HG03354 (cell line): Measurements from ENCODE around the gene SDE2.
A peak's percentile ranks its signal among the peaks of the same experiment; 100 is the strongest.
"Not testable (repeated sequence)": the region's sequence is repeated elsewhere in the genome, so short reads cannot be mapped to it uniquely, and the experiment has no call there.

Experiments used
- ATAC-seq: cut with Tn5 transposase; IDR thresholded peaks from one replicate; pipeline ENCODE4 v1.9.1; 2021; ENCODE audit warnings: mild to moderate bottlenecking; ENCODE audit not compliant: unreplicated experiment, poor library complexity, severe bottlenecking

SDE2 gene

GRCh38 chr1:225946803-225947202 is 52.3 kb downstream of the SDE2 start:
- no peak for ATAC-seq

DNA sequence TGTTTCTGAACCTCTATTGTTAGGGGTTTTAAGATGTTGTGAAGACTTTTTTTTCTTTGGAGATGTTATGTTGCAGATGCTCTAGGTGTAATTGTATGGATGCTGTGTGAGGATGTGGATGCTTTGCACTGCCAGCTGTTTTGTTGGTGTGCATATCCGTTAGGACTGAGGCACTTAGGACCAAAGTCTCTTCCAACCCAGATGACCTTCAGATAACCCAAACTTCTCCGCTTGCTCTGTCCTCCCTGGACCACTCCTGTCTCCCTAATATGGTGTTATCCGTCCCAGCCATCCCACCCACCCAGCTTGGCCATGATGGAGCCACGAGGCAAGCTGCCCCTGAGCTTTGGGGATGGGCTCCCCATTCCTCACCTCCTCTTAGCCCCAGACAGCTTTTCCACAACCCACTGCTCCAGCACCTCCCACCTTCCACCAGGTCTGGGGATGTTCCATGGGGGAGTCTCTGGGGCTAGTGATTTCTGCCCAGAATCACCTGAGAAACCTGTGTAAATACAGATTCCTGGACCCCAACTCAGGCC is 53.0 kb downstream of the SDE2 start:
- no peak for ATAC-seq

GRCh38 chr1:225945564-225945963 is 53.6 kb downstream of the SDE2 start:
- ATAC-seq, result no peak

DNA sequence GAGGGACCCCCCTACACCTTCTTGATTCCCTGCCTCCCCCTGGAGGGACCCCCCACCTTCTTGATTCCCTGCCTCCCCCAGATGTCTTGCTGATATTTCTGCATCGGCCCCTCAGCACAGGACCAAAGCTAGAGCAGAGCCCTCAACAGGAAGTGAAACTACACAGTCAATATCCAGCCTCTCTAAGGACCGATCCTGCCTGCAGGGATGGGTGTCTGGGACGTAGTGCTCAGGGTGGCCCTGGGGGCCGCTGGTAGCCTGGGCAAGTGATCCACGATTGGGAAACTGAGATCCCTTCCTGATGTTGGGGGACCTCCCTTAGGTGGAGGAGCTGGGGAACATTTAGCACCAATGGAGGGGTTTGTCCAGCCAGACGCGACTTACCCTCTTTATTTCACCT is 54.2 kb downstream of the SDE2 start:
- peak; percentile 73 for ATAC-seq

DNA sequence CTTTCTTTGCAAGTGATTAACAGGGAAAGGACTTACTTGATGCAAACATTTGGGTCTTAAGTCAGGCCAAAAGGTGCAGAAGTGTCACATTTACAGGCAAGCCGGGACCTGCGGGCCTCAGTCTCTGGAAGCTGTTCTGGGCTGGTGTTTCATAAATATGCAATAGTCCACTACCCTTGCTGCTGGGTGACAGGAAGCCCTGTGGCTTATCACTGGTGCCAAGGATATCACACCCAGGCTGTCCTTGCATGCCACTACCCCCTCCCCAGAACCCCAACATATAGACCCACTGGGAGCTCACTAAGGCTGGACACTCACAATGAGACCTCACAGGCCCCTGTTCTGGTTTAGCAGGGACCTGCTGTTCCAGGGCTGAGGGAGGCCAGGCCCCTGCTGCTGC is 54.8 kb downstream of the SDE2 start:
- no peak for ATAC-seq

GRCh38 chr1:225943582-225943981 is 55.6 kb downstream of the SDE2 start:
- no peak for ATAC-seq

GRCh38 chr1:225942574-225942973 is 56.6 kb downstream of the SDE2 start:
- peak; percentile 73 for ATAC-seq

GRCh38 chr1:225941942-225942222 is 57.3 kb downstream of the SDE2 start:
- ATAC-seq, result no peak

DNA sequence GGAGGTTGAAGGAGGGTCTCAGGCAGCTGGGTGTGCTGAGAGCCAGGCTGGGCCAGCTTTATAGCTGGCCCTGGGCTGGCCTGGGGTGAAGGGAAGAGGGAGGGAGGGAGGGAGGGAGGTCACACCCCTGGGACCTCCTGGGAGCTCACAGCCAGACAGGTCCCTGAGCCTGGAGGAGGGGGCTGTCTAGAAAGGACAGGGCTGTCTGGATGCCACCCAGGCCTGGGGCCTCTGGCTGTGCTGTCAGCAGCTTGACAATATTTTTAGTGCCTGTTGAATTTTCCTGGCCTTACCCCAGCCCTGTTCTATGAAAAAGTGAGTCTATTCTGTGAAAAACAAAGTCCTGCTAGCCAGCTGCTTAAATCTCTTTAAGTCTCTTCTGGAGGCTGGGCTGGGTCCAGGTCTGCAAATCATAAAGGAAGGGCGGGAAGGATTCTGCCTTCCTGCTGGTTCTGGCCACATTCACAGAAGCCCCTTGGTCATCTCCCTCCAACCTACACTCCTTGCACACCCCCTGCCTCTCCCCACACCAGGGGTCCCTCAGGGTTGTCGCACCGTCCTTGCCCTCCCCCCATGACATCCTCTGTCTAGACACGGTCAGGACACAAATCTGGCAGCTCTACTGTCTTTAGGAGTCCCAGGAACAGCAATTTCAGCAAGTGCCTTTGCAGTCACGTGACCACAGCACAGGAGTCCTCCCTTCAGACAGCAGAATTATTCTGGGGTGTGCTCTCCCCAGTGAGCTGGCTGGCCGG is 57.8 kb downstream of the SDE2 start, which contains the start of gene LEFTY2:
LEFTY2 (minus strand) TSS at position 34 of the 755 bp plus-strand sequence. CDS start 80 bp downstream, outside the sequence.
- ATAC-seq, result no peak

GRCh38 chr1:225940385-225941151 is 58.6 kb downstream of the SDE2 start:
- ATAC-seq, result no peak

GRCh38 chr1:225939939-225940310 is 59.2 kb downstream of the SDE2 start:
- ATAC-seq, result not testable (repeated sequence)

DNA sequence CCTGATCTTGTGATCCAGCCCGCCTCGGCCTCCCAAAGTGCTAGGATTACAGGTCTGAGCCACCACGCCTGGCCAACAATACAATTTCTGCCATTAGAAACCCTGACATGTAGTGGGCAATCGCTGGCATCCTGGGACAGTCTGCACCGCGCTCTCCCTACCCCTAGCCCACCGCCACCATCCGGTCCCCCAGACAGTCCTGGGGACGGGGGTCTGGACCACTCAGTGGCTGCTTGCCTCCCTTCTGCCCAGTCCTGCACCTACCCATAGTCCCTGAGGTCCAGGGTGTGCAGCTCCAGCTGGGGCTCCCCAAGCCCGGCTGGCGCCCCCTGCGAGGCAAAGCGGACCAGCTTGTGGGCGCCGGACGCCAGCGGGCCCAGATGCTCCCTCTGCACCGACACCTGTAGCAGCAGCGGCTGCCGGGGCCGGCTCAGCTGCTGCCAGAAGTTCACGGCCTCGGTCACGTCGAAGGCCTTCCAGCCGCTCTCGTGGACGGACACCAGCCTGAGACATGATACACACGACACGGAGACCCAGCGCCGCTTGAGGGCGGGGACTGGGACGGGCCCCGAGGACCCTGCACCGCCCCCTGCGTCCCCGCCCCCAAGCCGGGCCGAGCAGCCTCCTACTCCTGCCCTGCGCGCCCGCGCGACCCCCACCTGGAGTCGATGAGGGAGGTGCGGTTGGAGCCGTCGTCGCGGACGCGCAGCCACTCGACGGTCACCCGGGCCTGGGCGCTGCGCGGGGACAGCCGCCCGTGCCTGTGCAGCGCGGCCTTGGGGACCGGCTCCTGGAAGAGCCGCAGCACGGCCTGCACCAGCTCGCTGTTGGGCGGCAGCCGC is 59.8 kb downstream of the SDE2 start:
- ATAC-seq, result not testable (repeated sequence)

DNA sequence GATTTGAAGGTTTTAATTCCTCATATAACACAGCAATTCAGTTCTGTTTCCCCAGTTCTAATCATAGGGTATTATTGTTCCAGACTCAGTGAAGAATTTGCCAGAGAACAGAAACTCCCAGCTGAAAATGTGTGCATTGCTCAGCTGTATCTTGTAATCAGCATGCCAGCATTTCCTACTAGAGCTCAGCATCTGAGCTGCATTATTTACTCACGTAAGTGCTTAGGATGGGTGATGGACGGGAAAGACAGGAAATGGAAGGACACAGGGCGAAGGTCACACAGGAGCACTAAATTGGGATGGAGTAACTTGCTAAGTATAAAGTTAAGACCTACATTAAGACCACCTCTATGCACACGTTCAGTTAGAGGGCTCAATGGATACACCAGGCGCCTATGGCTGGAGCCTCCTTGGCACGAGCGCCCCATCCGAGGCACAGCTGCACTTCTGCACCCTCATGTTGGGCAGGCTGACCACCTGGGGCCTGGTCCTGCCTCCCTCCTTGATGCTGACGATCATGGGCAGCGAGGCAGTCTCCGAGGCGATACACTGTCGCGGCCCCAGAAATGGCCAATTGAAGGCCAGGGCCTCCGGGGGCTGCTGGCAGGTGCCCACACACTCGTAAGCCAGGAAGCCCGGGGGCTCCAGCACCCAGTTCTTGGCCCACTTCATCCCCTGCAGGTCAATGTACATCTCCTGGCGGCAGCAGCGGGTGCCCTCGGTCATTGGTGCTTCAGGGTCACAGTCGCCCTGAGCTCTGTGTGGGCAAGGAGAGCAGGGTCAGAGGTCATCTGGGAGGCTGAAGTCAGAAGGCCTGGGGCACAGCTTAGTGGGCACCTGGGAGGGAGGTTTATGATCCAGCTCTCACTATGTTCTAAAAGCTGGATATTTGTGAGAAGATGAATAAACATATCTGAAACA is 61.8 kb downstream of the SDE2 start:
- ATAC-seq, result no peak

- no peak for ATAC-seq
These were observed 62.6 kb downstream of the SDE2 start for GRCh38 chr1:225936523-225936922.

DNA sequence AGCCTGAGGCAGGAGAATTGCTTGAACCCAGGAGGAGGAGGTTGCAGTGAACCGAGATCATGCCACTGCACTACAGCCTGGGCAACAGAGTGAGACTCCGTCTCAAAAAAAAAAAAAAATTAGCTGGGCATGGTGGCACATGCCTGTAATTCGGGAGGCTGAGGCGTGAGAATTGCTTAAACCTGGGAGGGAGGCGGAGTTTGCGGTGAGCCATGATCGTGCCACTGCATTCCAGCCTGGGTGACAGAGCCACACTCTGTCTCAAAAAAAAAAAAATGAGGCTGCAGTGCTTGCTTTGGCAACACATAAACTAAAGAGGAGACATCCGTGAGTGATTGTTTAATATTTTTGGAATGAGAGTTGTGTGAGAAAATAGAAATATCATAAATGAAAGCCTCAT is 63.1 kb downstream of the SDE2 start:
- not testable (repeated sequence) for ATAC-seq

DNA sequence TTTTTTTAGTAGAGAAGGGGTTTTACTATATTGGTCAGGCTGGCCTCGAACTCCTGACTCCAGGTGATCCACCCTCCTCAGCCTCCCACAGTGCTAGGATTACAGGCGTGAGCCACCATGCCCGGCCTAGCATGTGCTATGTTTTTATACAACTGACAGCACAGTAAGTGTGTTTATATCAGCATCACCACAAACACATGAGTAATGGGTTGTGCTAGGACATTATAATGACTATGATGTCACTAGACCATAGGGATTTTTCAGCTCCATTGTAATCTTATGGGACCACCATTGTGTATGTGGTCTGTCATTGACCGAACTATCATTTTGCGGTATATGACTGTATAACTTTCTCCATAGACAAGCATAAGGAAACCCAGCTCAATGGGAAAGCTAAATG is 64.4 kb downstream of the SDE2 start:
- ATAC-seq, result no peak

- ATAC-seq, result no peak
These were observed 66.1 kb downstream of the SDE2 start for GRCh38 chr1:225933072-225933471.
